T1000 (cell line): ENCODE data around the gene ENHO.
"Not testable (repeated sequence)": the region's sequence is repeated elsewhere in the genome, so short reads cannot be mapped to it uniquely, and the experiment has no call there.

ENCODE experiments used
- DNase-seq: peaks from one replicate; lab custom pipeline; 2025; ENCODE audit warnings: mixed read lengths; lab: John Stamatoyannopoulos, UW

The ENHO gene

GRCh38 chr9:34506623-34507022 is 16.2 kb downstream of the ENHO start:
- DNase-seq = no peak

- DNase-seq = no peak
Observed at GRCh38 chr9:34505370-34506120, 17.2 kb downstream of the ENHO start.

GRCh38 chr9:34503406-34503805 is 19.4 kb downstream of the ENHO start:
- DNase-seq = no peak

GRCh38 chr9:34502891-34503290 is 19.9 kb downstream of the ENHO start:
- DNase-seq = no peak

- DNase-seq = no peak
Observed at GRCh38 chr9:34502471-34502870, 20.3 kb downstream of the ENHO start.

GRCh38 chr9:34501889-34502425 is 20.8 kb downstream of the ENHO start:
- no peak for DNase-seq

- DNase-seq = no peak
Observed at GRCh38 chr9:34501372-34501771, 21.4 kb downstream of the ENHO start.

GRCh38 chr9:34500623-34501267 is 22.0 kb downstream of the ENHO start:
- DNase-seq = peak; percentile 16

GRCh38 chr9:34499076-34499475 is 23.7 kb downstream of the ENHO start:
- no peak for DNase-seq

GRCh38 chr9:34498553-34498952 is 24.2 kb downstream of the ENHO start:
- DNase-seq = no peak

- DNase-seq = no peak
Observed at GRCh38 chr9:34496149-34496712, 26.6 kb downstream of the ENHO start.

GRCh38 chr9:34493972-34494535 is 28.7 kb downstream of the ENHO start:
- DNase-seq = peak; percentile 9

- no peak for DNase-seq
Observed at GRCh38 chr9:34492051-34492450, 30.7 kb downstream of the ENHO start.

GRCh38 chr9:34491596-34491995 is 31.2 kb downstream of the ENHO start:
- no peak for DNase-seq

- DNase-seq = no peak
Observed at GRCh38 chr9:34490760-34491159, 32.0 kb downstream of the ENHO start.

GRCh38 chr9:34490360-34490759 is 32.4 kb downstream of the ENHO start:
- DNase-seq = no peak

- DNase-seq = no peak
Observed at GRCh38 chr9:34486572-34486971, 36.2 kb downstream of the ENHO start.

- DNase-seq = no peak
Observed at GRCh38 chr9:34485822-34486221, 37.0 kb downstream of the ENHO start.

- no peak for DNase-seq
Observed at GRCh38 chr9:34484678-34485077, 38.1 kb downstream of the ENHO start.

- not testable (repeated sequence) for DNase-seq
Observed at GRCh38 chr9:34482746-34483145, 40.0 kb downstream of the ENHO start.

GRCh38 chr9:34481620-34482019 is 41.2 kb downstream of the ENHO start:
- not testable (repeated sequence) for DNase-seq

GRCh38 chr9:34479431-34479866 is 43.3 kb downstream of the ENHO start:
- DNase-seq = no peak

GRCh38 chr9:34477541-34477940 is 45.2 kb downstream of the ENHO start:
- DNase-seq = no peak
